ENCODE data around the gene SPAG16. TPM values are rescaled to one million over a fixed set of nuclear protein-coding genes. Genes with fewer than 3 reads are reported as not detected.

The SPAG16 gene
- total RNA-seq, 1 experiment from 2014 or later, result 0.30 TPM

- H3K4me2 ChIP-seq (ENCODE audit: low read length), result no peak overlapping the region
- H3K4me1 ChIP-seq (ENCODE audit: control insufficient read depth in 1 of 2, insufficient read depth in 2 of 2, low read length in 2 of 2), result peaks cover 3 to 11% of the 10 kb centered on the region in 2 experiments; a peak in 3 of 4 replicates
- H3K9ac ChIP-seq (ENCODE audit: low read length), result no peak overlapping the region
- H3K36me3 ChIP-seq (ENCODE audit: control insufficient read depth in 1 of 2, insufficient read depth in 2 of 2, low read length in 2 of 2), result no peaks in the 10 kb centered on the region
- H4K20me1 ChIP-seq (ENCODE audit: insufficient read depth), result no peaks in the 10 kb centered on the region
- no peak overlapping the region for H3K4me3 ChIP-seq (replicated peaks in 1 of 2; ENCODE audit: low read depth in 1 of 2, low read length in 2 of 2)
- ChIA-PET CTCF (no interaction called here), POLR2A (no interaction called here), RAD21 (ENCODE audit: low non-redundant PET in 1 of 2, low total read pairs in 2 of 2, uncharacterized antibody in 2 of 2, unreplicated experiment in 2 of 2) (no interaction called here)
- no peak overlapping the region for H2AFZ ChIP-seq (ENCODE audit: low read depth, low read length, poor library complexity, severe bottlenecking)
- intact Hi-C loops (cut with micrococcal nuclease), result no loop called here
- no peaks in the 10 kb centered on the region; the same call in 1 of the 2 replicates for H3K9me2 ChIP-seq (ENCODE audit: insufficient read depth)
- DNase-seq (ENCODE audit: low read depth, low spot score) (no peak), ATAC-seq (no peak)
- no peaks in the 10 kb centered on the region for H3K27me3 ChIP-seq (ENCODE audit: insufficient read depth, low read length)
- no peaks in the 10 kb centered on the region for H3K79me2 ChIP-seq (ENCODE audit: insufficient read depth, low read length)
- no TSS peak for BruUV-seq (replicated peaks)
- H3K9me3 ChIP-seq (ENCODE audit: control insufficient read depth in 1 of 2, insufficient read depth in 1 of 2, low read depth in 1 of 2, low read length in 2 of 2), result no peaks in the 10 kb centered on the region
- H3K27ac ChIP-seq (ENCODE audit: low read depth, low read length), result no peak overlapping the region
- TF ChIP-seq ELF1 (IDR thresholded peaks at IDR 0.05; ENCODE audit: borderline replicate concordance, low read depth) (no peak), CEBPB (IDR thresholded peaks at IDR 0.05; ENCODE audit: low read depth) (peak; percentile 49; the same call in 1 of the 2 replicates)
Observed at GRCh38 chr2:214019973-214020345, 735.7 kb downstream of the SPAG16 start.

GRCh38 chr2:214029190-214029589 is 744.9 kb downstream of the SPAG16 start:
- ATAC-seq (no peak), DNase-seq (ENCODE audit: low read depth, low spot score) (no peak)
- H3K27me3 ChIP-seq (ENCODE audit: insufficient read depth, low read length), result no peaks in the 10 kb centered on the region
- intact Hi-C loops (cut with micrococcal nuclease), result no loop called here
- no peaks in the 10 kb centered on the region; the same call in 1 of the 2 replicates for H3K9me2 ChIP-seq (ENCODE audit: insufficient read depth)
- ChIA-PET RAD21 (ENCODE audit: low non-redundant PET in 1 of 2, low total read pairs in 2 of 2, uncharacterized antibody in 2 of 2, unreplicated experiment in 2 of 2) (no interaction called here), CTCF (no interaction called here), POLR2A (no interaction called here)
- no peaks in the 10 kb centered on the region for H3K79me2 ChIP-seq (ENCODE audit: insufficient read depth, low read length)
- no peaks in the 10 kb centered on the region for H4K20me1 ChIP-seq (ENCODE audit: insufficient read depth)
- no peaks in the 10 kb centered on the region for H3K4me1 ChIP-seq (ENCODE audit: control insufficient read depth in 1 of 2, insufficient read depth in 2 of 2, low read length in 2 of 2)
- no peak overlapping the region for H3K4me3 ChIP-seq (replicated peaks in 1 of 2; ENCODE audit: low read depth in 1 of 2, low read length in 2 of 2)
- H2AFZ ChIP-seq (ENCODE audit: low read depth, low read length, poor library complexity, severe bottlenecking), result no peak overlapping the region
- BruUV-seq (replicated peaks), result no TSS peak
- no peak overlapping the region for H3K9ac ChIP-seq (ENCODE audit: low read length)
- no peak overlapping the region for H3K4me2 ChIP-seq (ENCODE audit: low read length)
- H3K36me3 ChIP-seq (ENCODE audit: control insufficient read depth in 1 of 2, insufficient read depth in 2 of 2, low read length in 2 of 2), result no peaks in the 10 kb centered on the region
- H3K9me3 ChIP-seq (ENCODE audit: control insufficient read depth in 1 of 2, insufficient read depth in 1 of 2, low read depth in 1 of 2, low read length in 2 of 2), result no peaks in the 10 kb centered on the region
- TF ChIP-seq TCF7L2 (IDR thresholded peaks at IDR 0.05; ENCODE audit: borderline replicate concordance, extremely low read depth, insufficient read depth, insufficient read length) (no peak), ATF3 (IDR thresholded peaks at IDR 0.05) (no peak), JUND (IDR thresholded peaks at IDR 0.05) (no peak), ZBTB33 (IDR thresholded peaks at IDR 0.05; ENCODE audit: extremely low read depth, insufficient replicate concordance, low read length) (no peak), POLR2AphosphoS5 (IDR thresholded peaks at IDR 0.05; ENCODE audit: low read depth, low read length) (no peak), POLR2A (IDR thresholded peaks at IDR 0.05; ENCODE audit: borderline replicate concordance, extremely low read depth, insufficient read depth, insufficient read length) (no peak)
- H3K27ac ChIP-seq (ENCODE audit: low read depth, low read length), result no peak overlapping the region
